ENCODE results near the gene SPAAR. TPM values are rescaled to one million over a fixed set of nuclear protein-coding genes. Genes with fewer than 3 reads are reported as not detected.
A peak's percentile ranks its signal among the peaks of the same experiment; 100 is the strongest.

The SPAAR gene
- total RNA-seq, 1 experiment from 2014 or later: not detected

DNA sequence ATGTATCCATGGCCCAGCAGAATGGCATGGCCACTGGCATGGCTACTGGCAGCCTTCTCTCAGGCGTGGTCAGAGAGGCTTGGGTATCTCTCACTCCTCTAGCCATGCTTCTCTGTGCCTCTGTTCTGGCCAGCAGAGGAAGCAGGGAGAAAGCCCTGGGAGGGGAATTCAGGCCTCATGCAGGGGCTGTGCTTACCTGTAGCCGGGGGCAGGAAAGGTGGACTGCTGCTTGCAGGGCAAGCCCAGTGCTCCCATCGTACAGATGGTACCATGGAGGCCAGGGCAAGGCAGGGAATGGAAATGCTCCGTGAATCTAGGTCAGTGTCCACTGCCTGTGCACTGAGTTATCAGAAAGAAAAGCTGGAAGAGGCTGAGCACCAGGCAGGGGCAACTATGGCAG lies 41.8 kb upstream of the SPAAR start:
- Histone ChIP-seq H2BK15ac (ENCODE audit: low read depth, low read length) (no peak overlapping the region), H3K23me2 (ENCODE audit: insufficient read length, low read depth, low read length, poor library complexity, severe bottlenecking) (no peaks in the 10 kb centered on the region), H2BK120ac (ENCODE audit: low read depth, low read length, poor library complexity, severe bottlenecking) (no peak overlapping the region), H3K79me2 (ENCODE audit: insufficient read depth, low read length) (no peaks in the 10 kb centered on the region), H2AK5ac (ENCODE audit: insufficient read length, low read length) (no peak overlapping the region), H4K91ac (ENCODE audit: insufficient read length, low read depth, low read length) (no peak overlapping the region), H3K14ac (ENCODE audit: insufficient read depth, low read length) (no peak overlapping the region; the same call in 1 of the 2 replicates), H3K18ac (ENCODE audit: insufficient read length, low read depth, low read length) (no peak overlapping the region), H3K9ac (ENCODE audit: extremely low read depth, insufficient read length, low read length) (no peak overlapping the region), H3K9me3 (ENCODE audit: control insufficient read depth, low read depth, low read length) (no peaks in the 10 kb centered on the region), H2BK20ac (ENCODE audit: low read depth, low read length, poor library complexity, severe bottlenecking) (no peak overlapping the region), H3K79me1 (ENCODE audit: insufficient read depth, low read depth, low read length, poor library complexity, severe bottlenecking) (no peaks in the 10 kb centered on the region), H3K4ac (ENCODE audit: low read depth, low read length) (no peak overlapping the region), H4K5ac (ENCODE audit: insufficient read length, low read depth, low read length) (no peak overlapping the region), H4K20me1 (ENCODE audit: control insufficient read depth, insufficient read depth, insufficient read length) (no peaks in the 10 kb centered on the region), H3T11ph (ENCODE audit: low read length) (no peak overlapping the region), H3K56ac (ENCODE audit: insufficient read length, low read depth, low read length) (no peak overlapping the region), H2BK5ac (ENCODE audit: insufficient read length, low read length) (no peak overlapping the region), H3K27me3 (ENCODE audit: insufficient read depth, low read length) (no peaks in the 10 kb centered on the region), H3K23ac (ENCODE audit: insufficient read length, low read depth, low read length) (no peak overlapping the region), H3K4me1 (ENCODE audit: insufficient read depth, low read length) (peaks cover 7% of the 10 kb centered on the region; the same call in 1 of the 2 replicates), H2AFZ (ENCODE audit: low read length) (no peak overlapping the region), H4K8ac (replicated peaks; ENCODE audit: insufficient read length, low read depth, low read length) (no peak overlapping the region), H2BK12ac (ENCODE audit: insufficient read length, low read depth, low read length) (no peak overlapping the region), H3K27ac (ENCODE audit: insufficient read length, low read depth, low read length) (no peak overlapping the region), H3K4me2 (ENCODE audit: insufficient read depth, insufficient read length, low read length) (no peak overlapping the region)
- DNase-seq: no peak
- TF ChIP-seq, protein P1, sequence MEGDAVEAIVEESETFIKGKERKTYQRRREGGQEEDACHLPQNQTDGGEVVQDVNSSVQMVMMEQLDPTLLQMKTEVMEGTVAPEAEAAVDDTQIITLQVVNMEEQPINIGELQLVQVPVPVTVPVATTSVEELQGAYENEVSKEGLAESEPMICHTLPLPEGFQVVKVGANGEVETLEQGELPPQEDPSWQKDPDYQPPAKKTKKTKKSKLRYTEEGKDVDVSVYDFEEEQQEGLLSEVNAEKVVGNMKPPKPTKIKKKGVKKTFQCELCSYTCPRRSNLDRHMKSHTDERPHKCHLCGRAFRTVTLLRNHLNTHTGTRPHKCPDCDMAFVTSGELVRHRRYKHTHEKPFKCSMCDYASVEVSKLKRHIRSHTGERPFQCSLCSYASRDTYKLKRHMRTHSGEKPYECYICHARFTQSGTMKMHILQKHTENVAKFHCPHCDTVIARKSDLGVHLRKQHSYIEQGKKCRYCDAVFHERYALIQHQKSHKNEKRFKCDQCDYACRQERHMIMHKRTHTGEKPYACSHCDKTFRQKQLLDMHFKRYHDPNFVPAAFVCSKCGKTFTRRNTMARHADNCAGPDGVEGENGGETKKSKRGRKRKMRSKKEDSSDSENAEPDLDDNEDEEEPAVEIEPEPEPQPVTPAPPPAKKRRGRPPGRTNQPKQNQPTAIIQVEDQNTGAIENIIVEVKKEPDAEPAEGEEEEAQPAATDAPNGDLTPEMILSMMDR (conservative IDR thresholded peaks at IDR 0.05): no peak
- no peak overlapping the region for H3K27ac Mint-ChIP-seq
- WGBS (ENCODE audit: extremely low coverage, insufficient read length, low lambda C conversion rate): no CpG with 5 or more reads among the region's 4 CpGs
- no peaks in the 10 kb centered on the region for H3K9me3 Mint-ChIP-seq
- peak overlapping the region in 1 of 2 experiments; percentile 36; a peak in 1 of 5 replicates for H3K4me3 Mint-ChIP-seq
- H3K36me3 Mint-ChIP-seq (ENCODE audit: insufficient read depth in 1 of 3, low read depth in 3 of 3): peaks cover 0 to 3% (median 1%) of the 10 kb centered on the region in 3 experiments; a peak in 4 of 7 replicates
- peaks cover 16% of the 10 kb centered on the region in 2 experiments for H3K4me1 Mint-ChIP-seq
- peaks cover 8% of the 10 kb centered on the region for H3K27me3 Mint-ChIP-seq (ENCODE audit: low read depth)
